Activated T-cell treated with anti-CD3 and anti-CD28 coated beads, Interleukin-2, amount 50 U/mL, for 4 hours (primary cell): ENCODE results near the gene KIF6. TPM values are rescaled to one million over a fixed set of nuclear protein-coding genes. Genes with fewer than 3 reads are reported as not detected.
A peak's percentile ranks its signal among the peaks of the same experiment; 100 is the strongest.
"Not testable (repeated sequence)": the region's sequence is repeated elsewhere in the genome, so short reads cannot be mapped to it uniquely, and the experiment has no call there.

Experiments used
- ATAC-seq, 2 donors: fragments of 200-7000 bp; cut with Tn5 transposase; one replicate each; pipeline ENCODE4 v1.10.0; 2021
- DNase-seq: peaks from one replicate; pipeline ENCODE4 v3.0.0-alpha.2; 2020
- H3K27me3 Mint-ChIP-seq: one replicate; pipeline ENCODE4 v1.8.0; 2021; ENCODE audit warnings: low read depth, mixed read lengths
- H3K36me3 Mint-ChIP-seq: one replicate; pipeline ENCODE4 v1.8.0; 2022; ENCODE audit warnings: mixed read lengths; ENCODE audit not compliant: insufficient read depth
- H3K4me1 Mint-ChIP-seq: one replicate; pipeline ENCODE4 v1.8.0; 2021; ENCODE audit warnings: low read depth, mixed read lengths
- H3K4me3 Mint-ChIP-seq: one replicate; pipeline ENCODE4 v1.8.0; 2021; ENCODE audit warnings: mild to moderate bottlenecking, moderate library complexity, mixed read lengths
- H3K9me3 Mint-ChIP-seq: one replicate; pipeline ENCODE4 v1.8.0; 2021; ENCODE audit warnings: mixed read lengths
- total RNA-seq, 3 donors: library from RNA; stranded (reverse); gene quantifications; one replicate each; pipeline ENCODE4 v1.2.1, GENCODE V29; 2021

The KIF6 gene
- total RNA-seq, 3 donors from 2014 or later, result 0.18 to 0.41 (median 0.40) TPM

- H3K4me3 Mint-ChIP-seq, result no peak overlapping the region
- no peaks in the 10 kb centered on the region for H3K4me1 Mint-ChIP-seq
- ATAC-seq (no peak), DNase-seq (no peak)
- peaks cover 6% of the 10 kb centered on the region for H3K27me3 Mint-ChIP-seq
- no peaks in the 10 kb centered on the region for H3K36me3 Mint-ChIP-seq
- H3K9me3 Mint-ChIP-seq, result no peaks in the 10 kb centered on the region
Observed at GRCh38 chr6:39752835-39753724, 27.9 kb upstream of the KIF6 start.

- ATAC-seq (no peak), DNase-seq (no peak)
- Mint-ChIP-seq H3K4me1 (no peaks in the 10 kb centered on the region), H3K9me3 (peaks cover 3% of the 10 kb centered on the region), H3K4me3 (no peak overlapping the region), H3K27me3 (peaks cover 15% of the 10 kb centered on the region), H3K36me3 (no peaks in the 10 kb centered on the region)
Observed at GRCh38 chr6:39746795-39747194, 21.6 kb upstream of the KIF6 start.

GRCh38 chr6:39733704-39734103 lies 8.5 kb upstream of the KIF6 start:
- Mint-ChIP-seq H3K9me3 (peaks cover 5% of the 10 kb centered on the region), H3K4me3 (no peak overlapping the region), H3K4me1 (no peaks in the 10 kb centered on the region), H3K36me3 (no peaks in the 10 kb centered on the region), H3K27me3 (peaks cover 17% of the 10 kb centered on the region)
- DNase-seq (no peak), ATAC-seq (no peak)

GRCh38 chr6:39731565-39731964 lies 6.4 kb upstream of the KIF6 start:
- DNase-seq, result no peak
- ATAC-seq, result no peak
- H3K27me3 Mint-ChIP-seq, result peaks cover 15% of the 10 kb centered on the region
- H3K36me3 Mint-ChIP-seq, result no peaks in the 10 kb centered on the region
- no peak overlapping the region for H3K4me3 Mint-ChIP-seq
- H3K4me1 Mint-ChIP-seq, result no peaks in the 10 kb centered on the region
- no peaks in the 10 kb centered on the region for H3K9me3 Mint-ChIP-seq

- ATAC-seq (no peak), DNase-seq (no peak)
- Mint-ChIP-seq H3K4me1 (no peaks in the 10 kb centered on the region), H3K27me3 (peaks cover 16% of the 10 kb centered on the region), H3K36me3 (no peaks in the 10 kb centered on the region), H3K4me3 (no peak overlapping the region), H3K9me3 (no peaks in the 10 kb centered on the region)
Observed at GRCh38 chr6:39729945-39730344, 4.7 kb upstream of the KIF6 start.

GRCh38 chr6:39725632-39725997 lies 407 bp upstream of the KIF6 start:
- H3K4me1 Mint-ChIP-seq, result peaks cover 6% of the 10 kb centered on the region
- no peaks in the 10 kb centered on the region for H3K9me3 Mint-ChIP-seq
- H3K27me3 Mint-ChIP-seq, result peaks cover 6% of the 10 kb centered on the region
- no peaks in the 10 kb centered on the region for H3K36me3 Mint-ChIP-seq
- DNase-seq, result no peak
- ATAC-seq, result no peak
- peak overlapping the region; percentile 90 for H3K4me3 Mint-ChIP-seq

- not testable (repeated sequence) for H3K27me3 Mint-ChIP-seq, ATAC-seq, H3K4me1 Mint-ChIP-seq, DNase-seq, H3K9me3 Mint-ChIP-seq, H3K36me3 Mint-ChIP-seq, H3K4me3 Mint-ChIP-seq
Observed at GRCh38 chr6:39723350-39723749, 1.9 kb downstream of the KIF6 start.

GRCh38 chr6:39714802-39715201 lies 10.4 kb downstream of the KIF6 start:
- no peaks in the 10 kb centered on the region for H3K27me3 Mint-ChIP-seq
- H3K9me3 Mint-ChIP-seq, result no peaks in the 10 kb centered on the region
- H3K4me3 Mint-ChIP-seq, result no peak overlapping the region
- ATAC-seq, result no peak
- H3K36me3 Mint-ChIP-seq, result no peaks in the 10 kb centered on the region
- no peaks in the 10 kb centered on the region for H3K4me1 Mint-ChIP-seq
- DNase-seq, result no peak

GRCh38 chr6:39707962-39708683 lies 17.1 kb downstream of the KIF6 start:
- Mint-ChIP-seq H3K27me3 (peaks cover 3% of the 10 kb centered on the region), H3K4me1 (no peaks in the 10 kb centered on the region), H3K36me3 (no peaks in the 10 kb centered on the region), H3K9me3 (no peaks in the 10 kb centered on the region), H3K4me3 (no peak overlapping the region)
- DNase-seq, result no peak
- ATAC-seq, result peak in 1 of 2 donors; percentile 35

- Mint-ChIP-seq H3K4me1 (no peaks in the 10 kb centered on the region), H3K27me3 (peaks cover 3% of the 10 kb centered on the region), H3K36me3 (no peaks in the 10 kb centered on the region), H3K9me3 (no peaks in the 10 kb centered on the region), H3K4me3 (no peak overlapping the region)
- no peak for DNase-seq
- ATAC-seq, result no peak
Observed at GRCh38 chr6:39706819-39707335, 18.3 kb downstream of the KIF6 start.

- Mint-ChIP-seq H3K36me3 (no peaks in the 10 kb centered on the region), H3K4me3 (no peak overlapping the region), H3K9me3 (no peaks in the 10 kb centered on the region), H3K4me1 (no peaks in the 10 kb centered on the region), H3K27me3 (peaks cover 6% of the 10 kb centered on the region)
- ATAC-seq (no peak), DNase-seq (no peak)
Observed at GRCh38 chr6:39702265-39702664, 22.9 kb downstream of the KIF6 start.

- no peaks in the 10 kb centered on the region for H3K4me1 Mint-ChIP-seq
- H3K36me3 Mint-ChIP-seq, result no peaks in the 10 kb centered on the region
- H3K4me3 Mint-ChIP-seq, result no peak overlapping the region
- H3K9me3 Mint-ChIP-seq, result peaks cover 4% of the 10 kb centered on the region
- DNase-seq (no peak), ATAC-seq (no peak)
- H3K27me3 Mint-ChIP-seq, result peaks cover 4% of the 10 kb centered on the region
Observed at GRCh38 chr6:39700362-39700761, 24.8 kb downstream of the KIF6 start.

- no peaks in the 10 kb centered on the region for H3K4me1 Mint-ChIP-seq
- DNase-seq (no peak), ATAC-seq (no peak)
- no peaks in the 10 kb centered on the region for H3K36me3 Mint-ChIP-seq
- H3K9me3 Mint-ChIP-seq, result peaks cover 6% of the 10 kb centered on the region
- H3K4me3 Mint-ChIP-seq, result no peak overlapping the region
- peaks cover 4% of the 10 kb centered on the region for H3K27me3 Mint-ChIP-seq
Observed at GRCh38 chr6:39698789-39699188, 26.4 kb downstream of the KIF6 start.

GRCh38 chr6:39696986-39697788 lies 28.0 kb downstream of the KIF6 start:
- Mint-ChIP-seq H3K27me3 (peaks cover 7% of the 10 kb centered on the region), H3K4me3 (no peak overlapping the region), H3K9me3 (peaks cover 6% of the 10 kb centered on the region), H3K4me1 (no peaks in the 10 kb centered on the region), H3K36me3 (no peaks in the 10 kb centered on the region)
- no peak for DNase-seq
- ATAC-seq, result no peak
